SIG-M5 treated with dmso at 0.1 percent for 504 hours (cell line): ENCODE data around the gene WDPCP.
"Not testable (repeated sequence)": the region's sequence is repeated elsewhere in the genome, so short reads cannot be mapped to it uniquely, and the experiment has no call there.

Source experiments
- DNase-seq: peaks from one replicate; lab custom pipeline; 2025; ENCODE audit not compliant: unreplicated experiment; lab: John Stamatoyannopoulos, UW

The WDPCP gene

DNA sequence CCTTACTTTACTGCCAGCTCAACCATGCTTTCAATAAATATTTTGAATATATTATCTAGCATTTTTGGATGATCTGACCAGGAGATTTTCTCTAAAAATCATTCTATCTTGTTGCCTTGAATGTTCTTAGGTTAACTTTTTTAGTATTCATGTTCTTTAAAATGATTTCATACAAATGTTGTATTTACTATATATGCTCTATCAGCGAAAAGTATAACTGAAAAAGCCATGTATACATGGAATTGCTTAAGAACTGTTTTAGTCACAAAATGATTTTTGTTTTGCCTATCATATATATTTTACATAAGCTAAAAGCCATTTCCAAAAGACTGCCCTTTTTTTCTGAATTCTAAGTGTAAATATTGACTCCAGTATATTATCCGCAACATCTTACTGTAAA is 213.9 kb downstream of the WDPCP start:
- no peak for DNase-seq

DNA sequence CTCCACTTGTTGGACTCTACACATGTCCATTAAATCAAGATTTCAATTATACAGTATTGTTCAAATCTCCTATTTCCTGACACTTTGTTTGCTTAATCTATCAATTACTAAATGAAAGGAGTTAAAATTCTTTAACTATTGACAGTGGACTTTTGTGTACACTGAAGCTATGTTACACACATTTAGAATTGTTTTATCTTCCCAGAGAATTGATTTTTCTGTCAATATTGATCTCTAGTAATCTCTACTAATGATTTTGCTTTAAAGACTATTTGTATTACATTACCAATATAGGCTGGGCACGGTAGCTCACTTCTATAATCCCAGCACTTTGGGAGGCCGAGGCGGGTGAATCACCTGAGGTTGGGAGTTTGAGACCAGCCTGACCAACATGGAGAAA is 215.7 kb downstream of the WDPCP start:
- DNase-seq: no peak

DNA sequence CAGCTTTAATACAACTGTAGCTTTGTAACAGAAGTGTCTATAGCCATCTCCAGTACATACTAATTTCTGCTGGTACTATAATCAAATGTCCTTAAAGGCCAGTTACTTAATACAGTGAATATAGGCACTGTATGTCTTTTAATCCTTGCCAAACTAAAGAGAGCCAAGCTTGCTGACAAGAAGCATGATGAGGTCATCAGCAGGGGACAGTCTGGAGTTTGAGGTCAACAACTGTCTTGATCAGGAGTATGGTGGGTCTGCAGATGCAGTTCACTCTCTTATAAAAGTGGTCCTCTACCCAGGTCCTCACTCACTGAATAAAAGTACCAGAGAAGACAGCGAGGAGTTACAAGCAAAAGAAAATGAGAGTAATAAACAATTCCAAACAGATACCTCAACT is 219.1 kb downstream of the WDPCP start:
- no peak for DNase-seq

- no peak for DNase-seq
Measured at GRCh38 chr2:63364866-63365265, 223.4 kb downstream of the WDPCP start.

- DNase-seq: not testable (repeated sequence)
Measured at GRCh38 chr2:63357722-63358121, 230.6 kb downstream of the WDPCP start.

- DNase-seq: no peak
Measured at GRCh38 chr2:63347361-63347760, 240.9 kb downstream of the WDPCP start.

- DNase-seq: no peak
Measured at GRCh38 chr2:63346411-63346810, 241.9 kb downstream of the WDPCP start.

DNA sequence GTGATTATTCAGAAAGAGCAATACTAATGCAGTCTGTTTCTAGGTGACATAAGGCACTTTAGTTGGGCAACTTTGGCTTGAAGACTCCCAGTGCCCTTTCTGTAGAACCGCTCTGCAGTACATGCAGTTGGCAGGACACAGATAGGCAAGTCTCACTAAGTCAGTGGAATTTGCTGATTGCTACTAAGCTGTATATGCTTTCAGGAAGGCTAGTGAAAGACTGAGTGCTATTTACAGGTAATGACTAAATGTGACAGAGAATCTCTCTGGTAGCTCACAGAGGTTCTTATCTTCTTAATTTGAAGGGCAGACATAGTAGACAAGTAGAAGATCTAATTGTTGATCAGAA is 243.0 kb downstream of the WDPCP start:
- DNase-seq: no peak

GRCh38 chr2:63344575-63345284 is 243.5 kb downstream of the WDPCP start:
- DNase-seq: no peak

- no peak for DNase-seq
Measured at GRCh38 chr2:63343397-63344109, 244.7 kb downstream of the WDPCP start.

DNA sequence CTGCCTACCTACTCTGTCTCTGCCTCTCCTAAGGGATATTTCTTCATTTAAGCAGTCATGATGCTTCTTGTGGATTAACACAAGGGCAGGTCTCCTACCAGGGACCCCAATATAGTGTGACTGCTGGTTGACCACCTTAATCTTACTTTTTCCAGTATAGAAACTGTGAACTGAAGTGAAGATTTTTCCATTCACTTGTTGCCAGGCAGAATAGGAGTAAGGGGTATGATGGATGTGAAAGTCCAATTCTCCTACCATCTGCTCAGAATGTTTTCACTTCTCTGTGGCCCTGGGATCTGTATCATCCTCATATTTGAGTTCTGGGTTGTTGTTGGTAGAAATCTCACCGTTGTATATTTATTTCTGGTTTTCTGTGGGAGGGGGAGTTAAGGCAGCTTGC is 247.8 kb downstream of the WDPCP start:
- no peak for DNase-seq

- DNase-seq: no peak
Measured at GRCh38 chr2:63334910-63335309, 253.4 kb downstream of the WDPCP start.

GRCh38 chr2:63326473-63326872 is 261.8 kb downstream of the WDPCP start:
- no peak for DNase-seq

DNA sequence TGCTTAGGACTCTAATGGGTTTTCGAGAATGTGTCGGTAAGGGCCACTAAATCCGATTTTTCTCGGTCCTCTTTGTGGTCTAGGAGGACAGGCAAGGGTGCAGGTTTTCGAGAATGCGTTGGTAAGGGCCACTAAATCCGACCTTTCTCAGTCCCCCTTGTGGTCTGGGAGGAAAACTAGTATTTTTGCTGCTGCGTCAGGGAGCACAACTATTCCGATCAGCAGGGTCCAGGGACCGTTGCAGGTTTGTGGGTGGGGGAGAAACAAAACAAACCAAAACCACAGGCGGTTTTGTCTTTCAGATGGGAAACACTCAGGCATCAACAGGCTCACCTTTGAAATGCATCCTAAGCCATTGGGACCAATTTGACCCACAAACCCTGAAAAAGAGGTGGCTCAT is 264.6 kb downstream of the WDPCP start:
- DNase-seq: not testable (repeated sequence)

- not testable (repeated sequence) for DNase-seq
Measured at GRCh38 chr2:63321973-63322372, 266.3 kb downstream of the WDPCP start.

DNA sequence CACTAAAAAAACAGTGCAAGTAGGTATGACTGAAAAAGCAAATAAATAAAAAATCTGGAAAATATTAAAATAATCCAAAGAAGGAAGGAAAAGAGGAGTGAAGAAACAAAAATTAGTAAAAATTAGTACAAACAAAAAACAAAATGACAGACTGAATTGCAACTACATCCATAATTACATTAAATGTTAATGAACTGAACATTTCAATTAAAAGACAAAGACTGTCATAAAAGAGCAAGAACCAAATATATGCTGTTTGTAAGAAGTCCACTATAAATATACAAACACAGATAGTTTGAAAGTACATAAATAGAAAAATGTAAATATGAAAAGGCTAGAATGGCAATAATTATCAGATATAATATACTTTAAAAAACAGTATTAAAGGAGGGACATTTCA is 267.6 kb downstream of the WDPCP start:
- DNase-seq: no peak

DNA sequence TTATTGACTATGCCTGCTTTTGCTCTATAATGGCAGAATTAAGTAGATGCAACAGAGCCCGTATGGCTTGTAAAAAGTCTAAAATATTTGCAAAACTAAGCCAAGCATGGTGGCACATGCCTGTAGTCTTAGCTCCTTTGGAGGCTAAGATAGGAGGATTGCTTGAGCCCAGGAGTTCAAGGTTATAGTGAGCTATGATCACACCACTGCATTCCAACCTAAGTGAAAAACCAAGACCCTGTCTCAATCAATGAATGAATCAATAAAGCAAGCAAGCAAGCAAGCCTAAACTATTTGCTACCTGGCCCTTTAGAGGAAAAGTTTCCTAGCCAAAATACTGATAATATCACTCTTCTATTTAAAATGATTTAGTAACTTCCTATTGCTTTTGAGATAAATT is 277.7 kb downstream of the WDPCP start:
- no peak for DNase-seq

DNA sequence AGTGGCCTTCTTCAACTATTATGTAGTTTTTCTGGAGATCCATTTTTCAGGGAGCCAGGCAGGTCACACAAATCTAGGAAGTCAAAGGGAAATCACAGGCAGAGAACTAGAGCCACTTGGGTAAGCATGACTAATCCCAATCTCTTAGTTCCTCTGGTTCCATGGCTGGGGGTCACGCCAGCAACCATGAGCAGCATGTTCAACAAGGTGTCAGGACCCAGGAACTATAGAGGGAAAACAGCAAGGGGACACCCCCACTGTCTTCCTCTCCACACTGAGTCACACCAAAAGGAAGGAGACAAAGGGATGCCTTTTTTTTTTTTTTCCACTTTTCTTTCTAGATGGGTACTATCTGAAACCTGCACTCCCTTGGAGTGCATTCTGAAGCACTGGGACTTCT is 286.8 kb downstream of the WDPCP start:
- no peak for DNase-seq

DNA sequence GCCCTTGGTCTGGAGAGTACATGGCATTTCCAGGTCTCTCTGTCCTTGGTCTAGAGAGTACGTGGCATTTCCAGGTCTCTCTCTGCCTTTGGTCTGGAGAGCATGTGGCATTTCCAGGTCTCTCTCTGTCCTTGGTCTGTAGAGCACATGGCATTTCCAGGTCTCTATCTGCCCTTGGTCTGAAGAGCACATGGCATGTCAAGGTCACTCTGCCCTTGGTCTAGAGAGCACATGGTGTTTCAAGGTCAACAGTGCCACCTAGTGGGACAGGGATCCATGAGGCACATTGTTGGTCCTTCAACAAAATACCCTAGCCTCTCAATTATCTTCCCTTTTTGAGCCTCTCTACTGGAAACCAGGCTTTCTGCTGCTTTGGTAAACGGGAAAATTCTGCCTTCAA is 287.4 kb downstream of the WDPCP start:
- no peak for DNase-seq

DNA sequence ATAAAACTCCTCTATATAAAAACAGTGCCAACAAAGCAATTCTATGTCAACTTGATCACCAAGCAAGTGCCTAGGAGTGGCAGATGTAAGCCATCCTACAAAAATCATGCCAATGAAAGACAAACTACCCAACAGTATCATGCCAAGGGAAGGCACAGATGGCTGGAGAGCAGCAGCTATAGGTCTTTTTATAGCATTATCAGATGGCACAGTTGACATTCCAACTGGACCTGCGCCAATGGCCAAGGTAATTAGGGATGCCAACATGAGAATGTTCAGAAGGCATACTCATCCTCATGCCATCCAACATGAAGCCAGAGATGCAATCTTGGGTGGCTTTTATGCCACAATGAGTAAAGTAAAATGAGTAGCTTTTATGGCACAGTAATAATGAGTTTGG is 300.3 kb downstream of the WDPCP start:
- no peak for DNase-seq

- DNase-seq: not testable (repeated sequence)
Measured at GRCh38 chr2:63286520-63286919, 301.8 kb downstream of the WDPCP start.

GRCh38 chr2:63283273-63283672 is 305.0 kb downstream of the WDPCP start:
- DNase-seq: no peak

GRCh38 chr2:63272560-63272959 is 315.7 kb downstream of the WDPCP start:
- DNase-seq: no peak
